ENCODE measurements around the gene ANKRD30B.
"Not testable (repeated sequence)": the region's sequence is repeated elsewhere in the genome, so short reads cannot be mapped to it uniquely, and the experiment has no call there.

- not testable (repeated sequence) for TF ChIP-seq CTCF (IDR thresholded peaks at IDR 0.05; ENCODE audit: borderline replicate concordance, extremely low read depth, low read length, poor library complexity, severe bottlenecking); EZH2 (IDR thresholded peaks at IDR 0.05; ENCODE audit: borderline replicate concordance, low read depth, low read length, severe bottlenecking)
Observed at GRCh38 chr18:14739056-14739455, 8.9 kb upstream of the ANKRD30B start.
